Measurements from ENCODE around the gene AVPR2.
A peak's percentile ranks its signal among the peaks of the same experiment; 100 is the strongest.

AVPR2 gene

DNA sequence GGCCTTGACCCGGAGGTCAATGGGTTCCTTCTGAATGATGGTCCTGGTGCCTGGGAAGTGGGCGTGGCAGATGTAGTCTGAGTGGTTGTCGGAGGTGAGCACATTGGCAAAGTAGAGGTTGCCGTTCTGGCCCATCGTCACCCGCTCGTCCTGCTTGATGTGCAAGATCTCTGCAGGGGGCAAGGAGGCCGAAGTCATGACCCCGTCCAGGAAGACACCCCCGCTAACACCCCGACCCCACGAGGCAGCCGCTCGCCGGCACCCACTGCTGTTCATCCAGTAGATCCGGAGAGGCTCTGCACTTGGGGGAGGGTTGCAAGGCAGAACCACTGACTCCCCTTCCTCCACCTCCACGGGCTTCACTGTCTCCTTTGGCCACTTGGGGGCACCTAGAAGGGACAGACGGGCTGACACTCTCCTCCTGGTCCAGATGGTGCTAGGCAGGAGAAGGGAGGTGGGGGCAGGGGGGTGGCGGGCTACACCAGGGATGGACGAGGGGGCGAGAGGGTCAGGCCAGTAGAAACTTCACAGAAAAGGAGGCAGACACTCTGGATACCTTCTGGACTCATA lies 33.6 kb upstream of the AVPR2 start:
- DNase-seq (ENCODE audit: low read depth in 2 of 2, low spot score in 1 of 2), result no peak

DNA sequence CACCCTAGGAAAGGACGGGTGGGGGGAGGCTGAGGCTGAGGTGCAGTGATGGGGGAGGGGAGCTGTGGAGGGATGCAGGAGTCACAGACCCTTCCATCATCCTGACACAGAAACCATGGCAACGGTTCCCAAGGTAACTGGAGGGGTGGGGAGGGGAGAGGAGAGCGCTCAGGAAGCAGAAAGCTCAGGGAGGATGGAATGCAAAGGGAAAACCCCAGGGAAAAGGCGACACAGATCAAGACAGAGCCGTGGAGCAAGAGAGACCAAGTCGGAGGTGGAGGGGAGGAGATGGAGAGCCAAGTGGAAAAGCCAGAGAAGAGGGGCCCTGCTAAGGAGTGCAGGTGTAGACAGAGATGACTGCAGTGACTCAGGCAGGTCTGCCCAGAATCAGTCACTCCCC lies 33.0 kb upstream of the AVPR2 start:
- DNase-seq (ENCODE audit: low read depth in 2 of 2, low spot score in 1 of 2), result no peak

DNA sequence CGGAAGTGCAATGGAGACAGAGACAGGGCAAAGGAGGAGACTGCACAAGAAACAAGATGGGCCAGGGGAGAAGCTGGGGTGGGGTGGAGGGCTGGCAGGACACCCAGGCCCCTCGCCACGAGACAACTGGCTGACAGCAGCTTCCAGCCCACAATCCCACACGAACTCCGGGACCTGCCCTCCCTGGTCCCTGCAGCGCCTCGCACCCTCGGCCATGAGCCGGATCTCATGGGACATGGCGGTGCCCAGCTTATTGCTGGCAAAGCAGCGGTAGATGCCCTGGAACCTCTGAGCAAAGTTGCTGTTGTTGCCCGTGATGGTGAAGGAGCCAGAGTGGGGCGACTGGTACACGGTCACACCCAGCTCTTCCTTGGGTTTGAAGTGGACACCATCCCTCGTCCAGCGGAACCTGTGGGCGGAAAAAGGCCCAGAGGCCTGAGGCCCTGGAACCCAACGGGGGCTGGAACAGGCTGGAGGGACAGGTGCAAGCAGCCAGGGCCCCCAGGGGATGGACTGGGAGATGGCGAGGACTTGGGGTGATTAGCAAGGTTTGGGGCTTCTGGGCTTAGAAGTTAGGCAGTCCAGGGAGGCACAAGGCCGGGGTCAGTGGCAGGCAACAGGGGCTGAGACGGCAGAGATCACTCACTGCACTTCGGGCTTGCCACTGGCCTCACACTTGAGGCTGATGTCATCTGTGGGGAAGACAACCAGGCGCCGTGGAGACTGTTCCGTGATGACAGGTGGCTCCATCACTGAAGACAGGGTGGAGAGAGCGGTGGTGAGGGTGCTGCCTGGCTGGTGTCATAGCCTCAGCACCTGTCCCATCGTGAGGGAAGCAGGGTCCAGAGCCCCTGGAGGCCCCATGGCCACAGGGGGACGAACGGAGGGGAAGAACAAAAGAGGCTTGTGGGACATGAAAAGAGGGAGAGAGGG lies 32.3 kb upstream of the AVPR2 start:
- DNase-seq (ENCODE audit: low read depth in 2 of 2, low spot score in 1 of 2), result no peak

DNA sequence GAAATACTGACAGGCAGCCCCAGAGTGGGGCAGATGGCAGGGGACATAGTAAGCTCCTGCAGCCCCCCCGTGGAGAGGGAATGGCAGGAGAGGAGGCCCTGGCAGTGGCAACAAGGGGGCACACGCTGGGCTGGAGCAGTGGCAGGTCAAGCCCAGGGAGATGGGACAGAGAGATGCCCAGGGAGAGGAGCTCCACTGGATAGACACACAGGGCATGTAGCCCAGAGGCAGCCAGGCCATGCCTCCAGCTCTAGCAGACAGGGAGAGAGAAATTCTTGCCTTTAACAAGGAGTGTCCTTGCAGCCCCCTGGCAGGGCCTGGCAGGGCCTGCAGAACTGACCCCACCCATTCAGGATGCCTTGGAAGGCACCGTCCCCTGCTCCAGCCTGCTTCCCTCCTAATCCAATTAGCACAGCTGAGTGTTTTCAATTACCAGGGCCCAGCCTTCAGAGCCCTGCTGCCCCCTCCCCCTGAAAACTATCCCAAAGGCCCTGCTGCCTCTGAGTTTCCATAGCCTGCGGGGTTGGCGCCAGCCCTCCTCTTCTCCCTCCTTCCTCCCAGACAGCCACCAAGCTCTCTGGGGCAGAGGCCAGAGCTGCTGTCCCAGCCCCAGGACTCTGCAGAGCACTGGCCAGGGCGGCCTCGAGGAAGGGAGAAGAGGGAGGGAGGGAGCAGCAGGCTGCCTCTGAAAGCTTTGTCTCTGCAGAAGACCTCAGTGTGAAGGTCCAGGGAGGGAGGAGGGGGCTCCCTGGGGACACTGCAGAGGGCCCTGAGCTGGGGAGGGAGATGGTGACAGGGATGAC lies 31.0 kb upstream of the AVPR2 start:
- DNase-seq (ENCODE audit: low read depth in 2 of 2, low spot score in 1 of 2), result no peak

DNA sequence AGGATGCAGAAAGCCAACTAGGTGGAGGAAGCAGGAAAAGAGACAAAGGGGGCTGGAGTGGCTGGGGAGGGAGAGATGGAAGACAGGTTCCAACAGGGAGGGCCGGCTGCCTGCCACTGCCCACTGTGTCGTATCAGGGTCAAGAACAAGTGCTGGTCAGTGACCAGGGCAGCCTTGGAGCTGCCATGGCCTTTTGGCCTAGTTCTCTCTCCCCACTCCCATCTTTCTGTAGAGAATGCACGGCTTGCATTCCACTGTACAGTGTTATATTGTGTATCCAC lies 30.4 kb upstream of the AVPR2 start:
- DNase-seq (ENCODE audit: low read depth in 2 of 2, low spot score in 1 of 2), result no peak

DNA sequence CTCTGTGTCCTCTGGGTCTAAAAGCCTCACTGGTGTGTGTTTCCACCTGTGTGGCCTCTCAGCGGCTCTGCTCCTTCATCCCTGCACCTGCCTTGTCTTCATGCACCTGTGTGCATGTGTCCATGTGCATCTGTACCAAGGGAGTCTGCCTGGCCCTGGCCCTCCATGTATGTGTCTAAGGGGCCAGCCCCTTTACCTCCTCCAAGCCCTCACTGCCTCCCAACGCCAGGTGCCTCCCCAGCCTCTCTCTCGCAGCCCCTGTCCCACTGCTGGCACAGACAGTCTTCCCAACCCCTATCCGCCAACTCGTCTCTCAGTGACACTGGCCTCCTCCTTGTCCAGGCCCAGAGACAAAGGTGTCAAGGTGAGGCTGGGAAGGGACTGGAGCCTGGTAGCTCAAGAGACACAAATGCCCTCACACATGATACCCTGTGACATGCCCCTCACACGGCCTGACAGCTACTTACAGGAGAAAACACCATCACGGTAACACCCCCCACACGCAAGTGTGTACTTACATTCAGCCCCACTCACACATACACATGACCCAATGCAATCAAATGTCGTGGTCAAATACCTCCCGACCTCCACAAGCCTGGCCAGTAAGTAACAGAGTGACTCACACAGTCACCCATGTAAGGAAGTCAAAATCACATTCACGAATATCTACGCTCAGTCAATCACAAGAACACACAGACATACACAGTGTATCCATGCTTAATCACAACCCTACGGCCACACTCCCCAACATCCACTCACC lies 29.9 kb upstream of the AVPR2 start:
- DNase-seq (ENCODE audit: low read depth in 2 of 2, low spot score in 1 of 2), result no peak

DNA sequence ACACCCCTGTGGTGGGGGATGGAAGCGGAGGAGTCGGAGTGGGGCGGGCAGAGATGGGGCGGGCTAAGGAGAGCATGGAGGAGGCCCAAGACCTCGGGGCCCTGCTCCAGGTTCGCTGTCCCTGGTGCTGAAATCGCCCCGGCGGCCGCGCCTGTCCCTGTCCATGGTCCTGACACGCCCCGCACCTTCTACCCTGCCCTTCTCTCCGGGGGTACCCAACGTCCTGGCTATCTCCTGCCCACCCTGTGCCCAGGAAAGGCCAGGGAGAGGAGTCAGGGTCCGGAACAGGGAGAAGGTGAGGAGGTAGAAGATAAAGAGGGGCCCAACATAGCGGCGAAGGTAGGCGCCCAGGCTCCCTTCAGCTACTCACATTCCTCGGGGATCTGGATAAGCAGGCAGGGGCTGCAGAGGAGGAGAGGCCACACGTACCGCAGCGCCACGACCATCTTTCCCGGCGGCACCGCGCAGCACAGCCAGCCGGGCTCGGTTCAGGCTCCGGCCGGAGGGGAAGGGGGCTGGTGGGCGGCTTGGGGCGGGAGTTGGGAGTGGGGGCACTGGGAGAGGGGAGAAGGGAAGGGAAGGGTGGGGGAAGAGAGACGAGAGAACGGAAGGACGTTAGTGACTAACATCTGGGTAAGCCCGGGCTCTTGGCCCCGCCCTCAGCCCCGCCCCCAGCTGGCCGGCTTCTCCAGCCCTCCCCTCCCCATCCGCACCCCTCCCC lies 28.9 kb upstream of the AVPR2 start:
- DNase-seq (ENCODE audit: low read depth in 2 of 2, low spot score in 1 of 2), result peak; percentile 14 to 21

DNA sequence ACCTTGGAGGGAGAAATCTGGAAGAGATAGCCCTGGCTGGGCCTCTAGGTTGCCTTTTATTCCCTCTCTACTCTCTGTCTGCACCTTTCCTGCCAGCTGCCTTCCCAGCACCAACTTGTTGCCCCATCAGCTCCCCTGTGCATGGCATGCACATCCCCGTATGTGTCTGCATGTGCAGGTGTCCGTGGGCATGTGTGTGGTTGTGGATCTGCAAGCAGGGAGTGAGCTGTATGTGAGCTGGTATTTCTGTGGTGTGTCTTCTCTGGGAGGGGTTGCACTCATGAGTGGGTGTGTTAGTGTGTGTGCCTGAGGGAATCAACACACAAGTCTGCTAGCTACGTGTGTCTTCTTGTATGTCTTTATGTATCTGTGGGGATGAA lies 28.4 kb upstream of the AVPR2 start:
- DNase-seq (ENCODE audit: low read depth in 2 of 2, low spot score in 1 of 2), result no peak

DNA sequence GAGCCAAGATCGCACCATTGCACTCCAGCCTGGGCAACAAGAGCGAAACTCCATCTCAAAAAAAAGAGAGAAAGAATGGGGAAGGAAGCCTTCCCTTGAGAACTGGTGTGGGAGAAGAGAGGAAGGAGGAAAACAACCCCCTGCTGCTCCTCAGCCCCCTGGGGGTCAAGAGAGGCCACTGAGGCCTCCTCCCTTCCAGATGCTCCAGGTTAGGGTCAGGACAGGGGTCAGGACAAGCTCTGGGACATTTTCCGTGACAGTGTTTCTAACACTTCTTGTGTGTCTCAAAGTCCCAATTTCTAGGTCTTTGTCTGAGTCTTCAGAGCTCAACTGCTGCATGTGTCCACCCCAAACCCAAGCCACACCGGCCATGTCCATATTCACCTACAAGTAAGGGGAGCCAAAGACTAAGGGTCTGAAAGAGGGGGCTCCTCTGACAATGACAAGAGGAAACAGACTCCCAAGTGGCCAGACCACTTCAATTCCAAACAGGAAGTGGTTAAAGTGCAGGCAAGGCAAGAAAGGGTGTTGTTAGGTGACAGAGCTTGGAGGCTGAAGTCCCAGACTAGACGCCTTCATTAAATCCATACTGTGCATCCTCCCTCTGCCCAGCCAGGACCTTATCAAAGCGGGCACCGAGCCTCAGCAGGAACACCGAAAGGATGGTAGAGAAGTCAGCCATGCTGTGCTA lies 26.8 kb upstream of the AVPR2 start:
- no peak for DNase-seq (ENCODE audit: low read depth in 2 of 2, low spot score in 1 of 2)

DNA sequence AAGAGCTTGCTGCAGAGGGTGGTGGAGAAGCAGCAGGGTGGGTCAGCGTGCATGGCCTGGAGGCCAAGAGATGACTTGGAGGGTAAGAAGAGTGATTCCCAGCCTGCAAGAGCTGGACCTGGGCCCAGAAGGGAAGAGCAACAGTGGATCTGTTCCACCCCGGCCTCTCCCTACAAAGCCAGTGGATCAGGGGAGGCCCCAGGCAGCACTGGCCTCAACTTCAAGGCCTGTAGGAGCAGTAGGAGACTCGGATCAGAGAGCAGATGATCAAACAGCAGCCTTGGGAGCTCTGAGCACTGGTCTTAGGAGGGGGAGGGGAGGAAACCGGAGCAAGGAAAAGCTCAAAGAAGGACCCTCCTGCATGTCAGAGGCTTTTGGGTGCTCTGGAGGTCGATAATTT lies 26.1 kb upstream of the AVPR2 start:
- DNase-seq (ENCODE audit: low read depth in 2 of 2, low spot score in 1 of 2), result no peak

DNA sequence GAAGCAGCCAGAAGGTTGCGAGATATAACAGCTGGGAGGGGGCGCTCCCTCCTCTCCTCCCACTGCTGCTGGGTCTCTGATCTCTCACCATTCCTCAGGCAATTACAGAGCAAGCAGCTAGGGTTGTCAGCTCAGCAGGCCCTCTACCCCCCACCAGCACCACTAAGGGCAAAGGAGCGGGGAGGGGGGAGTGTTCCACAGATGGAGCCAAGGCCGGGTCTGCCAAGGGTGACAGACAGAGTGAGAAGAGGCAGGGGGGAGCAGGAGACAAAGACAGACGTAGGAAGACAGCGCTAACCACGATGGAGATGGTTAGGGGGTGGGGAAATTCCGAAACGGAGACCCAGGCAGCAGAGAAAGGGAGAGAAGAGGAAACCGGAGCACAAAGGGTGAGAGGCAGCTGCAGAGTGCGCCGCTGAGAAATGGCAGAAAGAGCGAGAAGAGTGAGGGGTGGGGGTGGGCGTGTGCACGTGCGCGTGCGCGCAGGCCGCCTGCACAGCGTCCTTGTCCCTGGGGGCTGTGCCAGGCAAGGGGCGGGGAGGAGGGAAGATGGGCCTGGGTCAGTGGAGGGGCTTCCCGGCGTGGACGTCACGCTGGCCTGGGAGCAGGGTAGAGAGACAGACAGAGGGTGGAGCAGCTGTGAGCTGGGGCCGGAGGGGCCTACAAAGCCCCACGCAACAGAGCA lies 25.4 kb upstream of the AVPR2 start:
- no peak for DNase-seq (ENCODE audit: low read depth in 2 of 2, low spot score in 1 of 2)

DNA sequence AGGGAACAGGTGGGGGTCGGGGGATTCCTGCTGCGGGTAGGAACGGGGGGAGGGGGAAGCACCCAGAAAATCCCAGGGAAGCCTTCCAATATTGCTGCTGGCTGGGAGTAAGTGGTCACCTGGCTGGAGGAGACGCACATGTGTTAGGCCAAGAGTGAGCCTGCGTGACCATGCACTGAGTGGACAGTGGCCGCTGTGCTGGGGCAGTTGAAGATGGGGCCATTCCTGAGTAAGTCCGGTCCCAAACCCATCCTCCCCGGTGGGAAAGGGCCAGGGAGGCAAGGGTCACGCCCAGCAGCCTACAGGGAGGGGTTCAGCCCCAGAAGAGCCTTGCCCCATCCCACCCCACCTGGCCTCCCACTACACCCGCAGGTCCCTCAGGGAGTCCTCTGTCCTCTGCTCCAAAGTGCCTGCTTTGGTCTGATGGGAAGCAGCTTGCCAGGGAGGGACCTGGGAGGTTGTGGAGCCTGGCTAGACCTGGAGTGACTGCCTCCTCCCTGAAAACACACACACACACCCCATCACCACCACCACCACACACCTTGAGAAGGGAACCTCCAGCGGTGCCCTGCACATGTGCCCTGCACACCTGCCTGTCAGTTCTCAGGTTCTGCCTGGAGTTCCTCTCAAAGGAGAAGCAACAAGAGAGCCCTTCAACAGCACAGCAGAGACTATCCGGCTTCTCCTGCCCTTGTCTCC lies 24.6 kb upstream of the AVPR2 start:
- no peak for DNase-seq (ENCODE audit: low read depth in 2 of 2, low spot score in 1 of 2)

DNA sequence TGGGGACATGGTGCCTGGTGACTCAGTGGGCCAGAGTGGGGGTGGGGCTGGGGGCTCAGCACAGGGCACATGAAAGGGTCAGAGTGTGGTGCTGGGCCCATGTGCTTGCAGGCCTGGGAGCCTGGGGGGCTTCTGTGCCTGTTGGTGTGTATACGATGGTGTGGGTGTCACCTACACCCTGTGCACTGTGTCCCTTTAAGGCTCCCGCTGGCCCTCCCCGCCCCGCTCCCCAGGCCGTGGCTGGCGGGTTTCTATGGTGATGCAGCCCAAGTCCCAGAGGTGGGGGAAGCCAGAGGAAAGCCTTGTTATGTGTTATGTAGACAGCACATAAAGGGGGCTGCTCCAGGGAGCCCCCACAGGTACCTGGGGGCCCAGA lies 24.0 kb upstream of the AVPR2 start:
- DNase-seq (ENCODE audit: low read depth in 2 of 2, low spot score in 1 of 2), result no peak

DNA sequence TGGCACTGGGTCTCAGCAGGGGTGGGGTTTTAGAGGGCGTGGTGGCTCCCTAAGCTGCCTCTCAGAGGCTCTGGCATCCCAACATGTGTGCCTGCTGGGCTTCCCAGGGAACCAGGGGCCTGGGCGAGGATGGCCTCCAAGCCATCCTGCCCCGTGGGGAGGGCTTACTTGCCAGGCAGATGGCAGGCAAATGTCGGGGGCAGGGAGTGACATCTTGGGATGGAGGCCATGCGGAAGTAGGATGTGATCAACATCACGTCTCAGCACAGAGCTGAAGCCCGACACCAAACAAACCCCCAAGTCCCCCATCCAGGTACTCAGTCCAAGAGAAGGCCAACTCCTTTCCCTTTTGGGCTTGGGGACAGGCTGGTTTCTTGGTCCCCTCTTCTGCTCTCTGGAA lies 23.2 kb upstream of the AVPR2 start:
- no peak for DNase-seq (ENCODE audit: low read depth in 2 of 2, low spot score in 1 of 2)

DNA sequence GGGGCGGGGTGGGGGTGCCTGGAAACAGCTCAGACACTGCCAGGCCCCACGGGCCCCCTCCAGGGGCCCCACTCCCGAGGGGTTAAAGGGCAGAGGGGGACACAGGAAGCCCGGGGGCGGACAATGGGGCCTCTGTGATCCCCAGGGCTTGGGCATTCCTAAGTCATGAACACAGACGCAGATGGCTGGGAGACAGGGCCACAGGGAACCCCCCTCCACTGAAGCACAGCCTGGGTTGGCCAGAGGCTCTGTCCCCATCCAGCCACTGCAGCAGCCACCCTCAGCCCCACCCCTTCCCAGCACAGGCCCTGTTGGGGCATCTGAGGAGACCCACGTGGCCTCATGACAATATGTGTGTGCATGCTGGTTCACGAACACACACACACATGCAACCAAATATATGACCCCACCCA lies 22.4 kb upstream of the AVPR2 start:
- no peak for DNase-seq (ENCODE audit: low read depth in 2 of 2, low spot score in 1 of 2)

DNA sequence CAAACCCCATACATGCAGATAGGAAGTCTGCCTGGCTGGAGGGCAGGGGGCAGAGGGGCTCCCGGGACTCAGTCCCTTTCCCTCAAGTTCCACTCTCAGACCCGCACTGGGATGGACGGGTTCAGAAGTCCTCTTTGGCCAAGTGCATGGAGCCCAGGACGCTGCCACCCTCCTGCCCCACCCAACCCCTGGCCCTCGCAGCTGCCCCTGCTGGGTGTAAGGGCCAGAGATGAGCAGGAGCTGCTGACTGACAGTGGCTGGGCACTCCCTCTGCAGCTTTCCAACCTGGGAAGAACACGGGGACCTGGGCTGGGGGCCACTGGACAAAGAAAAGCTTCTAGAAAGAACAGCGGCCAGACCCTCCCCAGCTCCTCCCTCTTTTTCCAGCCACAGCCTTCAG lies 21.9 kb upstream of the AVPR2 start:
- DNase-seq (ENCODE audit: low read depth in 2 of 2, low spot score in 1 of 2), result no peak

DNA sequence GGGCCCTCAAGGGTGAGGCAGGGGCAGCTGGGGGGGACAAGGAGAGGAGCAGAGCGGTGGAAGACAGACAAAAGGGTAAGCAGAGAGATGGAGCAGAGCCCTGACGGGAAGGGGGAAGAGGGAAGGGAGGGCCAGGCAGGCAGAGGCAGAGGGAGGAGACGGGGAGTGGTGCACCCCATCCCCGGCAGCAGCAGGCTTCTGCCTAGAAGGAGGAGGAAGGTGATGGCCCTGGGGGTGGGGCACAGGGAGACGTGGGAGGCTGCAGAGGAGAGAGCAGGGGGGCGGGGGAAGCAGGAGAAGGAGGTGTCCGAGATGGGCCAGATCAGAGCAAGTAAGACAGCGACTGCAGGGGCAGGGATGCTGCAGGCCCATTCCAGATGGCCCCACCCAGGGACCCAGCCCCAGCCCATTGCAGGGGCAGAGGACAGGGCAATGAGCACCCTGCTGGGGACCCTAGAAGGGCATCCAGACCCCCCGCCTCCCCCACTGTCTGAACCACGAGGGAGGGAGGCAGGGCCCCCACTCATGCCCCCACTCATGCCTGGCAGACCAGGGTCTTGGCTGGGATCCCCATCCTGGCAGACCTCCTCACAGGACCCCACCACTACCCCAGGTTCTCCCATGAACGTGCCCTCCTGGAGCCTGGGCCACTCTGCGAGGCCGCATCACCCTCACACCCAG lies 21.2 kb upstream of the AVPR2 start:
- DNase-seq (ENCODE audit: low read depth in 2 of 2, low spot score in 1 of 2), result no peak

DNA sequence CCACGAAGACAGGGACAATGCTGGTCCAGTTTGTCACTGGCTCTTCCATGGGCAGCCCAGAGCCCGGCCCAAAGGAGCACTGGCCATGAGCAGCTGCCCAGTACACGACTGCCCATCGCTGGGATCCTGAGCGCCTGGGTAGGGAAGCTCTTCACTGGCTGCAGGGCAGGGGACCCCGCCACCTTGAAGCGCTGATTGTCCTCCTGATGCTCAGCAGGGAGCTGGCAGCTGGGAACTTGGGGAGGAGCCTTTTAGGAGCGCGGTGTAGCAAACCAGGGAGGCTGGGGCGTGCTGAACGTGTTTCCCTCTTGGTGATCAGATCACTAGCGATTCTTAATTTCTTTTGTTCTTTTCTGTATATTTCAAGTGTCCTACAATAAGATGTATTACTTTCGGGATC lies 20.3 kb upstream of the AVPR2 start:
- no peak for DNase-seq (ENCODE audit: low read depth in 2 of 2, low spot score in 1 of 2)

DNA sequence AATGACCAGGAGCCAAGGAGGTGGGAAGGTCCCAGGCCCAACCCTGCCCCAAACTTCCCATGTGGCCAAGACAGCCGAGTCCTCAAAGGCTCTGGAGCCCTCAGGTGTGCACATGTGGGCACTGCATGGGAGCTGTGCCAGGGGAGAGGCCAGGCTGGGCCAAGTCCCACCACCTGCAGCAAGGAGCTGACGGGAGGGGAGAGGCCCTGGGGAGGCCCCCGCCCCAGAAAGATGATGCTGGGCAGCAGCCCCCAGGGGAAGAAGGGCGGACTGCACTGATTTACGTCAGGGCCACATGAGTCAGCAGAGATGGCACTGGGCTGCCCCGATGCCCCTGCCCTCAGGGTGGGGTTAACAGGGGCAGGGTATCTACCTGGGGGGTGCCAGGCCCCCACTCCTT lies 19.9 kb upstream of the AVPR2 start:
- DNase-seq (ENCODE audit: low read depth in 2 of 2, low spot score in 1 of 2), result no peak
